ENCODE measurements around the gene JAM3. TPM values are rescaled to one million over a fixed set of nuclear protein-coding genes. Genes with fewer than 3 reads are reported as not detected.

Gene JAM3
- total and polyA plus RNA-seq, 11 donors = 11.9 to 56.9 (median 34.0) TPM

DNA sequence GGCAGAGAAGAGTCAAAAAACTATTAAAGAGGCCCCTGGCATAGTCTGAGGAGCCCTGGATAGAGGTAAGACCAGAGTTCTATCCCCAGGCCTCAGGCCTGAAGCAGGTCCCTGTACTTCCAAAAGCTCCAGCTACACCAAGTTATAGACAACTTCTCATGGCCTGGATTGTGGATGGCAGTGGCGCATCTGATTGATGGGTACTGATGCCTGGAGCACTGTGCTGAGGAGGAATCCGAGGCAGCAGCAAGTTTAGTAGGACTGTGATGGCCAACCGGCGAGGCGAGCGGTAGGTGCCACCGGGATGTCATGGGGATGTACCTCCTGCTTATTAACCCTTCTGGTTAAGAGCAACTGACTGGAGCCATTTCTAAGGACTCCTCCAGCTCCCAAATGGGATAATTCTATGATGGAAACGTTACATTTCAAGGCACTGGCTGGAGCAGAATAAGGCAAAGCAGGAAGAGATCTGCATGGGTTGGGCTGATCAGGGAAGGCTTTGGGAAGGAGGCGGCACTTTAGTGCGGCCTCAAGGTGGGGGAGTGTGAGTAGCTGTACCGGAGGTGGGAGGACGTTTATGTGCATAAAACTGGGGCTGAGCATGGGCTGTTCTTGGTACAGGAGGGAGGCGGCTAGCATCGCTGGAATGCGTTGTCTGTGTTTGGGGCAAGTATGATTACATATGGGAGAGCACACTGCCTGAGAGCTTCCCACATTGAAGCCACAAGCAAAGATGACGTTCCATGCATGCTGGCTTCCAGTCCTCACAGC is 24.2 kb upstream of the JAM3 start:
- H3K4me3 ChIP-seq = no peak overlapping the region
- WGBS, 4 donors = 89 to 94% (median 91%) methylated on average over 16 of the region's 16 CpGs
- H3K4me1 ChIP-seq = peaks cover 0 to 43% (median 17%) of the 10 kb centered on the region in 12 donors
- H3K27ac ChIP-seq = no peak overlapping the region
- DNase-seq = no peak
- TF ChIP-seq, protein P1, sequence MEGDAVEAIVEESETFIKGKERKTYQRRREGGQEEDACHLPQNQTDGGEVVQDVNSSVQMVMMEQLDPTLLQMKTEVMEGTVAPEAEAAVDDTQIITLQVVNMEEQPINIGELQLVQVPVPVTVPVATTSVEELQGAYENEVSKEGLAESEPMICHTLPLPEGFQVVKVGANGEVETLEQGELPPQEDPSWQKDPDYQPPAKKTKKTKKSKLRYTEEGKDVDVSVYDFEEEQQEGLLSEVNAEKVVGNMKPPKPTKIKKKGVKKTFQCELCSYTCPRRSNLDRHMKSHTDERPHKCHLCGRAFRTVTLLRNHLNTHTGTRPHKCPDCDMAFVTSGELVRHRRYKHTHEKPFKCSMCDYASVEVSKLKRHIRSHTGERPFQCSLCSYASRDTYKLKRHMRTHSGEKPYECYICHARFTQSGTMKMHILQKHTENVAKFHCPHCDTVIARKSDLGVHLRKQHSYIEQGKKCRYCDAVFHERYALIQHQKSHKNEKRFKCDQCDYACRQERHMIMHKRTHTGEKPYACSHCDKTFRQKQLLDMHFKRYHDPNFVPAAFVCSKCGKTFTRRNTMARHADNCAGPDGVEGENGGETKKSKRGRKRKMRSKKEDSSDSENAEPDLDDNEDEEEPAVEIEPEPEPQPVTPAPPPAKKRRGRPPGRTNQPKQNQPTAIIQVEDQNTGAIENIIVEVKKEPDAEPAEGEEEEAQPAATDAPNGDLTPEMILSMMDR (IDR thresholded peaks at IDR 0.05) = no peak
- no peak for TF ChIP-seq POLR2A (IDR thresholded peaks at IDR 0.05)
- H3K9me3 ChIP-seq = no peaks in the 10 kb centered on the region
- ATAC-seq = no peak
- intact Hi-C loops (cut with DNase I) = loop anchor here in 8 of 10 donors (1.0 to 10.0 kb wide), 10 partner anchors 30 to 180 kb away; partner anchors contain the start of genes NCAPD3 (in 1 of the 8) and VPS26B (in 1 of the 8)
- no peaks in the 10 kb centered on the region for H3K36me3 ChIP-seq
- no peaks in the 10 kb centered on the region for H3K27me3 ChIP-seq

DNA sequence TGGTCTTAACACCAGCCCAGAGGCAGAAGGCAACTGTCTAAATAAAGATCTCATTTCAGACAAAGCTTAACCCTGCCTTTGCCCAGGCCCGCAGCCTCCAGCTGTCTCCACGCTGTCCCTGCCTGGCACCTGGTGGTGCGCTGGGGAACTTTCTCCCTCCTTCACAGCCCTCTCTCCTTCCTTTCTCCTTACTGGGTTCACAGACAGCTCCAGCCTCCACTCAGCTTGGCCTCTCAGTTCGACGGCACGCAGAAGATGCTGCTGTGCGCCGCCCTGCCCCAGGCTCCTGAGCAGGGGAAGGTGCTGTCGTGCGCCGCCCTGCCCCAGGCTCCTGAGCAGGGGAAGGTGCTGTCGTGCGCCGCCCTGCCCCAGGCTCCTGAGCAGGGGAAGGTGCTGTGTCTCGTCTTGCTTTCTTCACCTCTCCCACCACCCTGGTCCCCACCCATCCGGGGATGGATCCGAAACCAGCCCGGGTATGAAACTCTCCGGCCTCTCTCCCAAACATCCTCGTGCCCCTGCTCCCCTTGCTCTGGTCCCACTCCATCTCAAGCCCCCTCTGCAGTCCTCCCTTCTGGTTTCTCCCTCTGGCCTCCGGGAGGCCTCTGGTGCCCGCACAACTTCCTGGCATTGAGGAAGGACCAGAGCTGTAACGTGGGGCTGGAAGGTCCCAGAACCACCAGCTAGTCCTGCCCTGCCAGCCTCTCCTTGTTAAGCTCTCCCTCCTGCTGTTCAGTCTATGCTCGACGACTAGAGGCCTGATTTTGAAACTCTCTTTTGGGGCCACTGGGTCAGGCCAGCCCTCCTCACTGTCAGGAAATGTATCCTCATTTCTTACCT is 22.9 kb upstream of the JAM3 start:
- TF ChIP-seq POLR2A (IDR thresholded peaks at IDR 0.05) = no peak
- TF ChIP-seq, protein P1 (IDR thresholded peaks at IDR 0.05) = peak; percentile 26 to 64 (median 58)
- intact Hi-C loops (cut with DNase I) = loop anchor here in 8 of 10 donors (1.0 to 10.0 kb wide), 9 partner anchors 31 to 179 kb away; partner anchors contain the start of genes NCAPD3 (in 1 of the 8) and VPS26B (in 1 of the 8)
- DNase-seq (peak in 3 of 5 donors; percentile 49 to 61 (median 60)), ATAC-seq (peak; percentile 41 to 65 (median 61))
- H3K4me3 ChIP-seq = no peak overlapping the region
- 78 to 84% (median 80%) methylated on average over 25 of the region's 25 CpGs for WGBS, 4 donors
- peaks cover 0 to 40% (median 12%) of the 10 kb centered on the region in 12 donors for H3K4me1 ChIP-seq
- H3K9me3 ChIP-seq = no peaks in the 10 kb centered on the region
- no peaks in the 10 kb centered on the region for H3K27me3 ChIP-seq
- peak overlapping the region in 2 of 12 donors; percentile 50 to 82 for H3K27ac ChIP-seq
- H3K36me3 ChIP-seq = no peaks in the 10 kb centered on the region

DNA sequence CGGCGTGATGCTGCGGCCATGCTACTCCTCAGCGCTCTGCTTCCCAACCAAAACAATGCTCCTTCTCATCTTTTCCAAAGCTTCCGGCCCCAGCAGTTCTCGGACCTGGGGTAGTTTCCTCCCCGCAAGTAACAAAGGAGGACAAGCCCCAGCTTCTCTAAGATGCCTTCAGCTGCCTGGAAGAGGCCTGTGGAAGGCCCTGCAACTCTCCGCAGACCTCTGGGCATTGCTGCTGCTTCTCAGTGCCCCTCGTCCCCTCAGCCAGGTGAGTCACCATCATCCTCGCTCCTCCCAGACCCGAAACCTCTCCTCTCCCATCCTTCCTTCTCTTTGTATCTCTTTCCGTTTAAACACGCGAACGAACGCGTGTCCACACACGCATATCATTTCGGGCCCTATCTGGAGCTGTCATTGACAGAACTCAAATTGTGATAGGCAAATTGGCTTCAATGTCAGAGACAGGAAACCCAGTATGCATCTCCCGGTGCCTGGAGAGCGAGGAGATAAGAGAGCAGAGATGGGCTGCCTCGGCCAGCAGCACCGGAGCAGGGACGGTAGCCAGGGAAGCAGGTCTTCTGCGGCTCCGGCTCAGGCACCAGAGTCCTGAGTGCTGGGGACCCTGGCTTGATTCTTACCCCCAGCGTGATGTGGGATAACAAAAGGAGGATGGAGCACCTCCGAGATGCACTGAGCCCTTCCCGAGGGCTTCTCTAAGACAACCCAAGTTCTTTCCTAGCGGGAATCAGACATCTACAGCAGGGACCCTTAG is 22.0 kb upstream of the JAM3 start:
- TF ChIP-seq, protein P1 (IDR thresholded peaks at IDR 0.05) = no peak
- TF ChIP-seq POLR2A (IDR thresholded peaks at IDR 0.05) = no peak
- no peak for DNase-seq
- intact Hi-C loops (cut with DNase I) = loop anchor here in 6 of 10 donors (5.0 to 10.0 kb wide), 5 partner anchors 35 to 178 kb away; partner anchors contain the start of genes NCAPD3 (in 1 of the 6) and VPS26B (in 1 of the 6)
- H3K27me3 ChIP-seq = no peaks in the 10 kb centered on the region
- H3K9me3 ChIP-seq = no peaks in the 10 kb centered on the region
- 66 to 79% (median 74%) methylated on average over 30 of the region's 30 CpGs for WGBS, 4 donors
- H3K4me3 ChIP-seq = peak overlapping the region in 8 of 12 donors; percentile 15 to 52 (median 34)
- no peak for ATAC-seq
- H3K4me1 ChIP-seq = peaks cover 0 to 32% (median 10%) of the 10 kb centered on the region in 12 donors
- no peaks in the 10 kb centered on the region for H3K36me3 ChIP-seq
- peak overlapping the region in 9 of 12 donors; percentile 3 to 82 (median 38) for H3K27ac ChIP-seq
